Loucy (cell line): ENCODE data around the gene SND1.

ENCODE experiments used
- CTCF ChIP-seq: fragments of 200-600 bp; sonication (generic); conservative IDR thresholded peaks from 2 replicates; pipeline ENCODE4 v1.5.1; 2014; ENCODE audit warnings: mild to moderate bottlenecking, antibody characterized with exemption, low read length
- EZH2phosphoT487 ChIP-seq: fragments of 200-600 bp; IDR thresholded peaks from 2 replicates; pipeline ENCODE4 v1.6.1; 2018; ENCODE audit warnings: antibody characterized with exemption, mild to moderate bottlenecking, moderate library complexity, borderline replicate concordance

GRCh38 chr7:128025819-128026218 lies 373.8 kb downstream of the SND1 start:
- TF ChIP-seq CTCF (no peak), EZH2phosphoT487 (no peak)
